OCI-LY1 (cell line): Measurements from ENCODE around the gene IP6K3.

Source experiments
- H2AFZ ChIP-seq: fragments of 200-600 bp; sonication (generic), shearing (Covaris generic); 2 replicates; pipeline ENCODE4 v1.6.0; 2014; ENCODE audit warnings: antibody characterized with exemption, mild to moderate bottlenecking, low read length
- H3F3A ChIP-seq: fragments of 200-600 bp; sonication (generic), shearing (Covaris generic); 2 replicates; pipeline ENCODE4 v1.6.0; 2014; ENCODE audit warnings: mild to moderate bottlenecking, antibody characterized with exemption, low read length, moderate library complexity; ENCODE audit not compliant: insufficient read depth
- H3K27ac ChIP-seq: fragments of 200-600 bp; sonication (generic); 2 replicates; pipeline ENCODE4 v1.5.1; 2014; ENCODE audit warnings: low read length, mixed run types, mild to moderate bottlenecking, low read depth; ENCODE audit not compliant: poor library complexity, severe bottlenecking
- H3K27me3 ChIP-seq: fragments of 200-600 bp; sonication (generic); 2 replicates; pipeline ENCODE4 v1.6.0; 2014; ENCODE audit warnings: antibody characterized with exemption, mild to moderate bottlenecking, low read length, moderate library complexity; ENCODE audit not compliant: insufficient read depth
- H3K36me3 ChIP-seq: fragments of 200-600 bp; sonication (generic); 2 replicates; pipeline ENCODE4 v1.6.1; 2014; ENCODE audit warnings: mild to moderate bottlenecking, antibody characterized with exemption, low read length, moderate library complexity, mixed read lengths; ENCODE audit not compliant: insufficient read depth
- H3K4me1 ChIP-seq: fragments of 200-600 bp; sonication (generic); 2 replicates; pipeline ENCODE4 v1.5.1; 2014; ENCODE audit warnings: mild to moderate bottlenecking, low read length, moderate library complexity; ENCODE audit not compliant: insufficient read depth, severe bottlenecking
- H3K4me2 ChIP-seq: fragments of 200-600 bp; sonication (generic), shearing (Covaris generic); 2 replicates; pipeline ENCODE4 v1.6.1; 2014; ENCODE audit warnings: low read length
- H3K4me3 ChIP-seq: fragments of 200-600 bp; sonication (generic); 2 replicates; pipeline ENCODE4 v1.5.1; 2014; ENCODE audit warnings: low read length, low read depth, mild to moderate bottlenecking, mixed read lengths; ENCODE audit not compliant: poor library complexity, severe bottlenecking
- H3K79me2 ChIP-seq: fragments of 200-600 bp; shearing (Covaris generic); 2 replicates; pipeline ENCODE4 v1.6.1; 2016; ENCODE audit warnings: mixed run types, low read length, mixed read lengths; ENCODE audit not compliant: insufficient read depth
- H3K9ac ChIP-seq: fragments of 200-600 bp; sonication (generic), shearing (Covaris generic); 2 replicates; pipeline ENCODE4 v1.6.1; 2014; ENCODE audit warnings: mild to moderate bottlenecking, low read length, mixed read lengths
- H3K9me2 ChIP-seq: fragments of 200-600 bp; sonication (generic), shearing (Covaris generic); 2 replicates; pipeline ENCODE4 v1.6.1; 2014; ENCODE audit warnings: low read depth, mild to moderate bottlenecking, low read length, mixed read lengths
- H3K9me3 ChIP-seq: fragments of 200-600 bp; shearing (Covaris generic); 2 replicates; pipeline ENCODE4 v1.6.1; 2014; ENCODE audit warnings: low read length, mixed read lengths
- H4K20me1 ChIP-seq: fragments of 200-600 bp; sonication (generic), shearing (Covaris generic); 2 replicates; pipeline ENCODE4 v1.6.0; 2016; ENCODE audit warnings: mild to moderate bottlenecking, low read length; ENCODE audit not compliant: insufficient read depth
- EZH2 ChIP-seq: fragments of 200-600 bp; sonication (generic), shearing (Covaris generic); IDR thresholded peaks from 2 replicates; pipeline ENCODE4 v1.8.0; 2017; ENCODE audit warnings: borderline replicate concordance, mixed run types, mild to moderate bottlenecking, antibody characterized with exemption, low read length, moderate library complexity, mixed read lengths
- TF ChIP-seq, protein P1 (sequence below): fragments of 200-600 bp; sonication (generic), shearing (Covaris generic); IDR thresholded peaks from 2 replicates; pipeline ENCODE4 v1.5.1; 2017; ENCODE audit warnings: mild to moderate bottlenecking, antibody characterized with exemption, low read length, moderate library complexity, mixed read lengths

The IP6K3 gene

GRCh38 chr6:33781131-33781975 is 34.6 kb upstream of the IP6K3 start:
- Histone ChIP-seq H3K79me2 (no peaks in the 10 kb centered on the region), H3F3A (no peaks in the 10 kb centered on the region), H2AFZ (no peak overlapping the region), H3K9me3 (no peaks in the 10 kb centered on the region), H3K4me1 (peaks cover 13% of the 10 kb centered on the region), H3K4me3 (no peak overlapping the region), H4K20me1 (no peaks in the 10 kb centered on the region), H3K4me2 (no peak overlapping the region), H3K36me3 (peaks cover 84% of the 10 kb centered on the region), H3K9me2 (no peaks in the 10 kb centered on the region), H3K27ac (no peak overlapping the region), H3K9ac (no peak overlapping the region), H3K27me3 (no peaks in the 10 kb centered on the region)
- TF ChIP-seq, protein P1, sequence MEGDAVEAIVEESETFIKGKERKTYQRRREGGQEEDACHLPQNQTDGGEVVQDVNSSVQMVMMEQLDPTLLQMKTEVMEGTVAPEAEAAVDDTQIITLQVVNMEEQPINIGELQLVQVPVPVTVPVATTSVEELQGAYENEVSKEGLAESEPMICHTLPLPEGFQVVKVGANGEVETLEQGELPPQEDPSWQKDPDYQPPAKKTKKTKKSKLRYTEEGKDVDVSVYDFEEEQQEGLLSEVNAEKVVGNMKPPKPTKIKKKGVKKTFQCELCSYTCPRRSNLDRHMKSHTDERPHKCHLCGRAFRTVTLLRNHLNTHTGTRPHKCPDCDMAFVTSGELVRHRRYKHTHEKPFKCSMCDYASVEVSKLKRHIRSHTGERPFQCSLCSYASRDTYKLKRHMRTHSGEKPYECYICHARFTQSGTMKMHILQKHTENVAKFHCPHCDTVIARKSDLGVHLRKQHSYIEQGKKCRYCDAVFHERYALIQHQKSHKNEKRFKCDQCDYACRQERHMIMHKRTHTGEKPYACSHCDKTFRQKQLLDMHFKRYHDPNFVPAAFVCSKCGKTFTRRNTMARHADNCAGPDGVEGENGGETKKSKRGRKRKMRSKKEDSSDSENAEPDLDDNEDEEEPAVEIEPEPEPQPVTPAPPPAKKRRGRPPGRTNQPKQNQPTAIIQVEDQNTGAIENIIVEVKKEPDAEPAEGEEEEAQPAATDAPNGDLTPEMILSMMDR = no peak
- TF ChIP-seq EZH2 = no peak

DNA sequence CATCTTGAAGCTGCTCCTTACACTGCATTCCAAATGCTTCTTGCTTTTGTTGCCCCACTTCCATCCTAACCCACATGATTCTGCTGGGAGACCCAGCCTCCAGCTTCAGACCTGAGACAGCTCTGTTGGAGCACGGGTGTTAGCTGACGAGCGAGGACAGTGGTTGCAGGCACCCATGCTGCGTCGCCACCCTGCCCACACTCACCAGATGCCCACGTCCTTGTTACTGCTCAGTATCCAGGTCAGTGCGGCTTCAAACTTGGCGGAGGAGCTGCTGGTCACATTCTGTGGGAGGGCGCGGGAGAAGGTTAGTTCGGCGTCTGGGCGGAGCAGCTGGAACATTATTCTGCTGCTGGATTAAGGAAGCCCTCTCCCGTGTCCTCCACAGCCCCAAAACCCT is 33.2 kb upstream of the IP6K3 start:
- Histone ChIP-seq H3K27me3 (no peaks in the 10 kb centered on the region), H4K20me1 (no peaks in the 10 kb centered on the region), H3K9ac (no peak overlapping the region), H3K4me1 (no peaks in the 10 kb centered on the region), H3K79me2 (no peaks in the 10 kb centered on the region), H3F3A (no peaks in the 10 kb centered on the region), H2AFZ (no peak overlapping the region), H3K4me3 (no peak overlapping the region), H3K9me3 (no peaks in the 10 kb centered on the region), H3K9me2 (no peaks in the 10 kb centered on the region), H3K36me3 (peaks cover 97% of the 10 kb centered on the region), H3K27ac (no peak overlapping the region), H3K4me2 (no peak overlapping the region)
- TF ChIP-seq, protein P1 = no peak
- TF ChIP-seq EZH2 = no peak

- H3K9me2 ChIP-seq = no peaks in the 10 kb centered on the region
- no peaks in the 10 kb centered on the region for H4K20me1 ChIP-seq
- no peak overlapping the region for H3K4me2 ChIP-seq
- TF ChIP-seq, protein P1 = no peak
- no peak for TF ChIP-seq EZH2
- H3K9ac ChIP-seq = no peak overlapping the region
- no peak overlapping the region for H2AFZ ChIP-seq
- H3K27ac ChIP-seq = no peak overlapping the region
- H3K4me3 ChIP-seq = no peak overlapping the region
- no peaks in the 10 kb centered on the region for H3K79me2 ChIP-seq
- H3F3A ChIP-seq = no peaks in the 10 kb centered on the region
- peaks cover 97% of the 10 kb centered on the region for H3K36me3 ChIP-seq
- H3K27me3 ChIP-seq = no peaks in the 10 kb centered on the region
- H3K4me1 ChIP-seq = no peaks in the 10 kb centered on the region
- no peaks in the 10 kb centered on the region for H3K9me3 ChIP-seq
Measured at GRCh38 chr6:33779290-33779689, 32.6 kb upstream of the IP6K3 start.
